ENCODE results near the gene WDCP.

The WDCP gene

GRCh38 chr2:24084386-24085199, 37.4 kb upstream of the WDCP start, which contains the start of gene TP53I3:
Gene TP53I3 (minus strand): TSS chr2:24084834. CDS start chr2:24084326, 508 bp downstream.
- TF ChIP-seq CTCF (conservative IDR thresholded peaks at IDR 0.05; ENCODE audit: low read depth, low read length): peak; percentile 65
- peak within 1 kb of the TSS; percentile 70 for H3K4me3 ChIP-seq (ENCODE audit: low read length)
- DNase-seq (ENCODE audit: low read depth): peak; percentile 55

- DNase-seq (ENCODE audit: low read depth): peak; percentile 71
- H3K4me3 ChIP-seq (ENCODE audit: low read length): peak overlapping the region; percentile 70
- no peak for TF ChIP-seq CTCF (conservative IDR thresholded peaks at IDR 0.05; ENCODE audit: low read depth, low read length)
Measured at GRCh38 chr2:24083567-24084385, 36.6 kb upstream of the WDCP start.

- no peak for DNase-seq (ENCODE audit: low read depth)
- peak overlapping the region; percentile 70 for H3K4me3 ChIP-seq (ENCODE audit: low read length)
- TF ChIP-seq CTCF (conservative IDR thresholded peaks at IDR 0.05; ENCODE audit: low read depth, low read length): no peak
Measured at GRCh38 chr2:24082787-24083566, 35.8 kb upstream of the WDCP start.

GRCh38 chr2:24080701-24081100, 33.5 kb upstream of the WDCP start:
- no peak for TF ChIP-seq CTCF (conservative IDR thresholded peaks at IDR 0.05; ENCODE audit: low read depth, low read length)
- no peak overlapping the region for H3K4me3 ChIP-seq (ENCODE audit: low read length)
- no peak for DNase-seq (ENCODE audit: low read depth)

GRCh38 chr2:24077879-24078278, 30.7 kb upstream of the WDCP start:
- DNase-seq (ENCODE audit: low read depth): no peak
- peak overlapping the region; percentile 99 for H3K4me3 ChIP-seq (ENCODE audit: low read length)
- TF ChIP-seq CTCF (conservative IDR thresholded peaks at IDR 0.05; ENCODE audit: low read depth, low read length): no peak

GRCh38 chr2:24077535-24077877, 30.3 kb upstream of the WDCP start:
- no peak for DNase-seq (ENCODE audit: low read depth)
- no peak for TF ChIP-seq CTCF (conservative IDR thresholded peaks at IDR 0.05; ENCODE audit: low read depth, low read length)
- H3K4me3 ChIP-seq (ENCODE audit: low read length): peak overlapping the region; percentile 99

Measured in retinal pigment epithelial cell (primary cell).